ENCODE data around the gene CARMIL1. TPM values are rescaled to one million over a fixed set of nuclear protein-coding genes. Genes with fewer than 3 reads are reported as not detected.
"Not testable (repeated sequence)": the region's sequence is repeated elsewhere in the genome, so short reads cannot be mapped to it uniquely, and the experiment has no call there.

The CARMIL1 gene
- total RNA-seq, 2 donors from 2014 or later, result 3.8 to 7.6 TPM

DNA sequence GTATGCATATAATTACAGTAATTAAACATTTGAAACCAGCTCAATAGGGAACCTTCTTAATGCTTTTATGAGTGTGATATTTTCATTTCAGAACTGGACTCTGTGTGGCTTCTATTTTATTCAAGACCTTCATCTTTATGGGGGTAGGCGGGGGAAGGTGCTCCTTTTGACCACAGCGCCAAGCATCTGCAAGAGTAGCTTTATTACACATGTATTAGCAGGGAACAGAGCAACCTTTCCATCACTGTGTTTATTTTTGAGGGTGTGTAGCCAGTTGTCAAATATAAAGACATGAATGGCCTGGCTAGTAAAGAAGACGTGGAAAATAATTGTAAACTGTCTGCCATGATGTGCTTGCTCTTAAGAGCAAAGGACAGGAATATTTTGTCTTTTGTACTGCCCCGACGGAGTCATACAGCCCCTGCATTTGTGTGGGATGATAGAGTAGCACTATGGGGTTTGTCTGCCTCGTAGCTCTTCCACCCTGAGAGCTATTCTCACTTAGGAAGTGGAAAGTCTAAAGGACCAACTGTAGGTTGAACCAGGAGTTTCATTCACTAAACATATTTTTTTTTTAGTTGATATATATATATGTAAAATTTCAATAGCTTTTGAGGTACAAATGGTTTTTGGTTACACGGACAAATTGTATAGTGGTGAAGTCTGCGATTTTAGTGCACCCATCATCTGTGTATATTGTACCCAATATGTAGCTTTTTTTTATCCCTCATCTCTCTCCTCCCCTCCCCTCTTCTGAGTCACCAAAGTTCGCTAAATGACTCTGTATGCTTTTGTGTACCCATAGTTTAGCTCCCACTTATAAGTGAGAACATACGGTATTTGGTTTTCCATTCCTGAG, 91.2 kb downstream of the CARMIL1 start:
- Mint-ChIP-seq H3K9me3 (no peaks in the 10 kb centered on the region), H3K4me1 (peaks cover 41% of the 10 kb centered on the region), H3K36me3 (ENCODE audit: low read depth) (no peaks in the 10 kb centered on the region), H3K27ac (peak overlapping the region; percentile 39), H3K27me3 (no peaks in the 10 kb centered on the region), H3K4me3 (peak overlapping the region; percentile 69)
- peak; percentile 86 for ATAC-seq (replicated peaks)

DNA sequence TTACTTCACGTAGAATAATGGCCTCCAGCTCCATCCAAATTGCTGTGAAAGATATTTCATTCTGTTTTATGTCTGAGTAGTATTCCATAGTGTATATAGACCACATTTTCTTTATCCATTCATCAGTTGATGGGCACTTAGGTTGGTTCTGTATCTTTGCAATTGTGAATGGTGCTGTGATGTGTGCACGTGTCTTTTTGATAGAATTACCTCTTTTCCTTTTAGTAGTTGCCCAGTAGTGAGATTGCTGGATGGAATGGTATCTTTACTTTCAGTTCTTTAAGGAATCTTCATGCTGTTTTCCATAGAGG, 91.8 kb downstream of the CARMIL1 start:
- Mint-ChIP-seq H3K27ac (no peak overlapping the region), H3K27me3 (no peaks in the 10 kb centered on the region), H3K4me3 (peak overlapping the region; percentile 69), H3K4me1 (peaks cover 41% of the 10 kb centered on the region), H3K9me3 (no peaks in the 10 kb centered on the region), H3K36me3 (ENCODE audit: low read depth) (no peaks in the 10 kb centered on the region)
- no peak for ATAC-seq (replicated peaks)

DNA sequence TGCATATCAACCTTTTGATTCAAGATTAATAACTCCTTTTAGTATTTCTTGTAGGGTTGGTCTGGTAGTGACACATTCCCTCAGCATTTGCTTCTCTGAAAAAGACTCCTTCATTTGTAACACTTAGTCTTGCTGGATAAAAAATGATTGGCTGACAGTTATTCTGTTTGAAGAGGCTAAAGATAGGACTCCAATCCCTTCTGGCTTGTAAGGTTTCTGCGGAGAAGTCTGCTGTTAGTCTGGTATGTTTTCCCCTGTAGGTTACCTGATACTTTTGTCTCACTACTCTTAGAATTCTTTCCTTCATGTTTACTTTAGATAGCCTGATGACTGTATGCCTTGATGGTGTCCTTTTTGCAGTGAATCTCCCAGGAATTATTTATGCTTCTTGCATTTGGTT, 96.0 kb downstream of the CARMIL1 start:
- H3K27me3 Mint-ChIP-seq, result no peaks in the 10 kb centered on the region
- H3K36me3 Mint-ChIP-seq (ENCODE audit: low read depth), result no peaks in the 10 kb centered on the region
- H3K4me3 Mint-ChIP-seq, result no peak overlapping the region
- no peak for ATAC-seq (replicated peaks)
- no peaks in the 10 kb centered on the region for H3K9me3 Mint-ChIP-seq
- H3K27ac Mint-ChIP-seq, result no peak overlapping the region
- peaks cover 15% of the 10 kb centered on the region for H3K4me1 Mint-ChIP-seq

DNA sequence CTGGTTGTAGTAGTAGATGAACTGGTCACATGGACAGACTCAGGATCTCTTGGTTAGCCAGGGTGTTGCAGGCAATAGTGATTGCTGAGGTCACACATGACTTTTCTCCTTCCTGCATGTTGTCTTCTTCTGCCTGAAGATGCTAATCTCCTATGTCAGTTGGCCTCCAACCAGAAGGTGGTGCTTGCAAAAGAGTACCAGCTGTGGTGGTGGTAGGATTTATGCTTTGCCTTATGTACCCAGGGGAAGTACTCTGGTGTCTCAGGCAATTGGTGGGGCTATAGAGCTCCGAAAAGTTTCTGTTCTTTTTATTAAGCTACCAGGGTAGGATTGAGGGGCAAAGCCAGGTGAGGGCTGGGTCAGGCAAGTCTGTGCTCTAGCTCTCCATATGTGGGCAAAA, 98.5 kb downstream of the CARMIL1 start:
- ATAC-seq (replicated peaks), result no peak
- peaks cover 3% of the 10 kb centered on the region for H3K4me1 Mint-ChIP-seq
- H3K27me3 Mint-ChIP-seq, result no peaks in the 10 kb centered on the region
- no peak overlapping the region for H3K4me3 Mint-ChIP-seq
- H3K9me3 Mint-ChIP-seq, result no peaks in the 10 kb centered on the region
- no peak overlapping the region for H3K27ac Mint-ChIP-seq
- no peaks in the 10 kb centered on the region for H3K36me3 Mint-ChIP-seq (ENCODE audit: low read depth)

DNA sequence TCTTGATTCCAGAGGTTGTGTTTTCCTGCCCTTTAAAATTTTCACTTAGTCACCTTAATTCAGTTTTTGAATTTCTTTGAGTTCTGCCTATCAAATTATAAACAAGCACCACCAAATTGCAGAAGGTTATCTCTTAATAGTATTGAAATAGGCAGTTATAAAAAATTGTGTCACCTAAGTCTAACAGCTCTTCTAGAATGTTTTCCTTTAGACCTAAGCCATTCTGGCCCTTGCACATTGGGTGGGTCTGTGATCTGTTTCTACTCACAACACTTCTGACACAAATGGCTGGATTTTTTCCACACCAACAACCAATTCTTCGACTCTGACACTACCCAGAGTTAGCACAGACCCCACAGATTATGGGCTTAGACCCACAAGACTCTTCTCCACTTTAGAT, 101.9 kb downstream of the CARMIL1 start:
- Mint-ChIP-seq H3K27me3 (no peaks in the 10 kb centered on the region), H3K4me1 (no peaks in the 10 kb centered on the region), H3K9me3 (no peaks in the 10 kb centered on the region), H3K27ac (no peak overlapping the region), H3K36me3 (ENCODE audit: low read depth) (no peaks in the 10 kb centered on the region), H3K4me3 (no peak overlapping the region)
- ATAC-seq (replicated peaks), result no peak

DNA sequence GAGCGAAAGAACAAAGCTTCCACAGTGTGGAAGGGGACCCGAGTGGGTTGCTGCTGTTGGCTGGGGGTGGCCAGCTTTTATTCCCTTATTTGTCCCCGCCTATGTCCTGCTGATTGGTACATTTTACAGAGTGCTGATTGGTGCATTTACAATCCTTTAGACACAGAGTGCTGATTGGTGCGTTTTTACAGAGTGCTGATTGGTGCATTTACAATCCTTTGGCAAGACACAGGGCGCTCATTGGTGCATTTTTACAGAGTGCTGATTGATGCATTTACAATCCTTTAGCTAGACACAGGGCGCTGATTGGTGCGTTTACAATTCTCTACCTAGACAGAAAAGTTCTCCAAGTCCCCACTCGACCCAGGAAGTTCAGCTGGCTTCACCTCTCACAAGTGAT, 103.3 kb downstream of the CARMIL1 start:
- not testable (repeated sequence) for H3K4me3 Mint-ChIP-seq; H3K36me3 Mint-ChIP-seq (ENCODE audit: low read depth); H3K4me1 Mint-ChIP-seq; H3K27me3 Mint-ChIP-seq; ATAC-seq (replicated peaks); H3K27ac Mint-ChIP-seq; H3K9me3 Mint-ChIP-seq

DNA sequence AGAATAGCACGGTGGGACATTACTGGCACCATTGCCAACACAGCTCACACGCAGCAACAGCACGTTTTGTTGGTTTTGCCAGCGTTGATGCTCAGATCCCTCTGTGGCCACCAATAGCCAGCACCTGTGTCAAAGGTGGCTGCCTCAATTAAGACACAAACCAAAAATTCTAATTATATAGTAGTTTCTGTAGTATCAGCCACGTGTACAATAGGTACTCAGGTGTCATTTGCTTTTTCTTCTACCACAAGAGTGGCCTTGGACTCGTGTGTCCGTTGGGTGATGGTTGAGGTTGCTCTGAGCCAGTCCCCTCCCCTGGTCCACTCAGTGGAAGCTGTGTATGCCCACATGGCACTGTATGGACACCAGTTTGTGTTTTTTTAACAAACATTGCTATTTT, 105.1 kb downstream of the CARMIL1 start:
- H3K27ac Mint-ChIP-seq, result no peak overlapping the region
- no peaks in the 10 kb centered on the region for H3K9me3 Mint-ChIP-seq
- no peaks in the 10 kb centered on the region for H3K36me3 Mint-ChIP-seq (ENCODE audit: low read depth)
- H3K27me3 Mint-ChIP-seq, result no peaks in the 10 kb centered on the region
- peaks cover 5% of the 10 kb centered on the region for H3K4me1 Mint-ChIP-seq
- H3K4me3 Mint-ChIP-seq, result no peak overlapping the region
- ATAC-seq (replicated peaks), result no peak

DNA sequence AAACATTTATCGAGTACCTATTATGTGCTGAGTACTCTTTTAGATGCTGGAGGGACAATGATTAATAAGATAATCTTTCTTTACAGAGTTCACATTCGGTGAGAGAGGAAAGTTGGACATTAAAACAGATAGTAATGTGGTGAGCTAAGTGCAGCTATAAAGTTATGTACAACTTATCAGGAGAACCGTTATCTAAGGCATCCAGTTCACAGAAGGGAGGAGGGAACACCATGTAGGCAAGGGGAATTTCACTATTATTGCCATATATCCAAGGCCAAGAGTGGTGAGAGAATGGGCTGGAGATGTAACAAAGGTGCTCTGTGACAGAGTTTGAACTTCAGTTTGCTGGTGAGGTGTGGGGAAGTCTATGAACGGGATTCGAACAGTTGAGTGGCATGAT, 105.8 kb downstream of the CARMIL1 start:
- Mint-ChIP-seq H3K36me3 (ENCODE audit: low read depth) (no peaks in the 10 kb centered on the region), H3K9me3 (no peaks in the 10 kb centered on the region), H3K27me3 (no peaks in the 10 kb centered on the region), H3K27ac (no peak overlapping the region), H3K4me1 (peaks cover 10% of the 10 kb centered on the region), H3K4me3 (no peak overlapping the region)
- no peak for ATAC-seq (replicated peaks)

DNA sequence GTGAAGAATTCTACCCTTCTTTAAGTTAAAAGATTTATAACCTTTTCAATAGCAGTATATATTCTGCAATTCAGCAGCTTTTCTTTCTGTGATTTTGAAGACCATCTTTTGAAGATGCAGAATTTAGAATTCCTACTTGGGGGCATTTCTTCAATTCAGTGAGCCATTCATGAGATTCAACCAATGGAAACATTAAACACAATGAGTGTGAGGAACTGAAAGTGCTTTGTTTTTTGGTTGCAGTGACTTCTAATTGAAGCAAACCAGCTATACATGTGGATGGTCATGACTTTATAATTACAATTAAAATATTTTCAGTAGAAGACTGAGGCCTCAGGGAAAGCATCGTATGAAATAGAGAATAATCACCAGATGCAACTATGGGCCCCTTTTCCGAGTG, 108.3 kb downstream of the CARMIL1 start:
- Mint-ChIP-seq H3K4me1 (peaks cover 10% of the 10 kb centered on the region), H3K27me3 (no peaks in the 10 kb centered on the region), H3K4me3 (no peak overlapping the region), H3K9me3 (no peaks in the 10 kb centered on the region), H3K27ac (no peak overlapping the region), H3K36me3 (ENCODE audit: low read depth) (no peaks in the 10 kb centered on the region)
- ATAC-seq (replicated peaks), result no peak

DNA sequence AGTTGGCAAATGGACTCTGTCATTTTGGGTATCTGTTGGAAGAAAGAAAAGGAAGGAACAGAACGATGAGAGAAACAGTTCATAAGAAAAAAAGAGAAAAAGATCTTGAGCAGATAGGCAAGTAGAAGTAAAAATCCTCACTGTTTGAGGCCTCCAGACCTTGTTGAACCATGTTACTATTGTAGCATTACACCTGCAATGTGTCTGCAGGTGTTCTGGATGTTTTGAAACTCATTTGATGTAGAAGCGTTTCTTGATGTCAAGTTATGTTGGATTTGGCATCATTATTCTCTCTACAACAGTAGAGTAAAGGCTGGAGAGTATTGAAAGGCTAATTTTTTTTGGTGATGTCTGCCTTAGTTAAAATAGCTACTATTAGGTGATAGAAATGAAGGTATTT, 108.7 kb downstream of the CARMIL1 start:
- H3K36me3 Mint-ChIP-seq (ENCODE audit: low read depth), result no peaks in the 10 kb centered on the region
- no peaks in the 10 kb centered on the region for H3K9me3 Mint-ChIP-seq
- H3K27ac Mint-ChIP-seq, result no peak overlapping the region
- H3K4me1 Mint-ChIP-seq, result peaks cover 10% of the 10 kb centered on the region
- no peak for ATAC-seq (replicated peaks)
- no peak overlapping the region for H3K4me3 Mint-ChIP-seq
- H3K27me3 Mint-ChIP-seq, result no peaks in the 10 kb centered on the region

DNA sequence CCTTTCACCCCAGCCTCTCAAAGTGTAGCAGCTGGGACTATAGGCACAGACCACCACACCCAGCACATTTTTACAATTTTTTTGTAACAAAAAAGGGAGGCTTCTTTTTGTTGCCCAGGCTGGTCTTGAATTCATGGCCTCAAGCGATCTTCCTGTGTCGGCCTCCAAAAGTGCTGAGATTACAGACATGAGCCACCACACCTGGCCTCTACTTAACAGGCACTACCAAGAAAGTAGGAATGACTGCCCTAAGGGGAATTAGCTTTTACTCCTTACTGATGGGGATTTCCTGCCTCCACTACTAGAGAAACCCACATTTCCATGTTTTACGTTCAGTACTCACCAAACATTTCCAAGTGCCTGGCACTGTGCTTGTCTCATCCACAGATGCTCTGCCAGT, 109.6 kb downstream of the CARMIL1 start:
- H3K9me3 Mint-ChIP-seq, result no peaks in the 10 kb centered on the region
- H3K27ac Mint-ChIP-seq, result peak overlapping the region; percentile 63
- no peak overlapping the region for H3K4me3 Mint-ChIP-seq
- no peaks in the 10 kb centered on the region for H3K36me3 Mint-ChIP-seq (ENCODE audit: low read depth)
- peak; percentile 42 for ATAC-seq (replicated peaks)
- peaks cover 10% of the 10 kb centered on the region for H3K4me1 Mint-ChIP-seq
- no peaks in the 10 kb centered on the region for H3K27me3 Mint-ChIP-seq

DNA sequence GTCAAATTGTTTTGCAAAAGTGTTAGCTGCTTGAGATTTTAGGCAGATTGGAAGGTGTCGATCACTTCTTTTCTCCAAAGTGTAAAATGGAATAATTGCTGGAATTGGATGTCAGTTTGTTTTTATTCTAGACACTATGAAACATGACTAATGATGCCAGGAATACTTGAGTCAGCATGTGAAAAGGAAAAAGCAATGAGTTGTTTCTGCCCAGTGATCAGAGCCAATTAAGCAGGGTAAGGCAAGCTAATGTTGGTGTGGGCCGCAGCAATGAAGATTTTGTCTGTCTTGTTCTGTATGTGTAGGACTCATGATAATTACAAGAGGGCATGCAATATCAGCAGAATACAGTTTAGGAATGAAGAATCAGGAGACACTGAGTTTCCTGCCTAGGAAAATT, 110.3 kb downstream of the CARMIL1 start:
- Mint-ChIP-seq H3K9me3 (no peaks in the 10 kb centered on the region), H3K4me3 (no peak overlapping the region), H3K27me3 (no peaks in the 10 kb centered on the region), H3K4me1 (peaks cover 10% of the 10 kb centered on the region), H3K27ac (peak overlapping the region; percentile 63), H3K36me3 (ENCODE audit: low read depth) (no peaks in the 10 kb centered on the region)
- ATAC-seq (replicated peaks), result peak; percentile 81

DNA sequence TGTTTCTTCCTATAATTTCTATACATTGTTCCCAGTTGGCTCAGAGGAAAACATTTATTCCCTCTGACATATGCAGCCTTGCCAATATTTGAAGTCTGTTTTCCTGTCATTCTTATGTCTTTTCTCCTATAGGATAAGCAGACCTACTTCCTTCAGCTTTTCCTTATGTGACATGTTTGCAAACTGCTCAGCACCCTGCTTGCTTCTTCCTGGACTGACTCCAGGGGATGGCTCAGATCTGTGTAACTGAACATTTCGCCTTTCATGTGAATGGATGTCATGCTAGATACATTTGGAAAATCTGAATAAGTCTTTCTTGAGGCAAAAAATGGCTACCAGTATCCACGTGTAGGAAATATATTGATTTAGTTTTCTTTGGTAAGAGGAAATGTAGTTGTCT, 113.2 kb downstream of the CARMIL1 start:
- H3K4me3 Mint-ChIP-seq, result no peak overlapping the region

DNA sequence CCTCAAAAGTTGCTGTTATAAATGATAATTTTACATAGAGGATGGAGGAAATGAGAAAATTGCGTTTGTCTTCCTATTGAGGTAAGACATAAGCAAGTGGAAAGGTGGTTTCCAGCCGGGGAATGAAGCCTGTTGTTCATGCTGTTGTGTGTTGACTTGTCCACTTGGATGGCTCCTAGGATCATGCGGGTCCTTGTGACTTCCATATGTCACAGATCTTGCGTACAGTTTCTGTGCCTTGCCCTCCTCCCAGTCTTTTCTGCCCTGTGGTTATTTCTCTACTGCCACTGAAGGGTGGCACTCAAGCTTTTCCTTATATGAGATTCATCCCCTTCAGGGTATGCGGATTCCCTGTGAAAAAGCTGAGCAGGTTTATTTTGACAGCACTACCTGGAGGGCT, 116.6 kb downstream of the CARMIL1 start:
- Mint-ChIP-seq H3K4me1 (no peaks in the 10 kb centered on the region), H3K27me3 (no peaks in the 10 kb centered on the region), H3K36me3 (ENCODE audit: low read depth) (no peaks in the 10 kb centered on the region)

More for the DNA sequence above, 113.2 kb downstream of the CARMIL1 start:
- no peaks in the 10 kb centered on the region for H3K36me3 Mint-ChIP-seq (ENCODE audit: low read depth)
- peaks cover 10% of the 10 kb centered on the region for H3K4me1 Mint-ChIP-seq
- H3K27me3 Mint-ChIP-seq, result no peaks in the 10 kb centered on the region
- no peaks in the 10 kb centered on the region for H3K9me3 Mint-ChIP-seq
- no peak for ATAC-seq (replicated peaks)
- H3K27ac Mint-ChIP-seq, result no peak overlapping the region

DNA sequence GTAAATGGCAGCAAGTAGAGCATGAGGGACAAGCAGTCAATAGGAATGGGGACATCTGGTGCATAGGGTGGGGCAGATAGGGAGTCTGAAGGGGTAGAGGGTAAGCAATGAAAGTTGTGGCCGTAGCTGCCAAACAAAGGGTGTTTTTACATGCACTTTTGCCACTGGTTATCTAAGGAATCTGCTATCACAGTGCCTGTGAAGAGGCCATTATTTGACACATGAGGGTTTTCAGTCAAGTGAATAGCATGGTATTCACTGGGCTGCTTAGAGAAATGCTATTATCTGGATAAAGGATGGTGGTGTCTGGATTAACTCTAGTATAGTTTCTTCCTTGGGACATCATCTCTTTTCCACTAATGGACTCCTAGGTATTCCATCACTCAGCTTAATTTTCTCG, 118.2 kb downstream of the CARMIL1 start:
- H3K4me3 Mint-ChIP-seq, result no peak overlapping the region
- H3K4me1 Mint-ChIP-seq, result no peaks in the 10 kb centered on the region
- H3K27ac Mint-ChIP-seq, result no peak overlapping the region
- ATAC-seq (replicated peaks), result no peak
- H3K36me3 Mint-ChIP-seq (ENCODE audit: low read depth), result no peaks in the 10 kb centered on the region
- no peaks in the 10 kb centered on the region for H3K9me3 Mint-ChIP-seq
- no peaks in the 10 kb centered on the region for H3K27me3 Mint-ChIP-seq

More for the DNA sequence above, 116.6 kb downstream of the CARMIL1 start:
- H3K9me3 Mint-ChIP-seq, result no peaks in the 10 kb centered on the region
- H3K4me3 Mint-ChIP-seq, result no peak overlapping the region
- ATAC-seq (replicated peaks), result no peak
- H3K27ac Mint-ChIP-seq, result no peak overlapping the region

DNA sequence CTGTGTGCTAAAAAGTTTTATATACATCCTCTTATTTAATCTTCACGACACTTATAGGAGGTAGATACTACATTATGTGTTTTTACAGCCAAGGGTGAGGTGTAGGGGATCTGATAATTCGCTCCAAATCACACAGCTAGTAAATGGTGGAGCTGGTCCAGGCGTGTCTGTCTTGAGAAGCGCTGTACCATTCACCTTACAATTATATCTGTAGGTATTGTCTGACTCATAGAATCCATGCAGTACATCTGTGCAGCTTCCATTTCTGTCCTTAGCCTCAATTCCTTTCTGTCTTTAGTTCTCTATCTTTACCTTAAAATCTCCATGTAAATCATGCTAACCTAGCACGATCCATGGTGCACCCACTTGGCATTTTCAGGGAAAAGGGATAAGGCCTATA, 120.7 kb downstream of the CARMIL1 start:
- H3K4me1 Mint-ChIP-seq, result peaks cover 13% of the 10 kb centered on the region
- no peak overlapping the region for H3K27ac Mint-ChIP-seq
- ATAC-seq (replicated peaks), result no peak
- H3K9me3 Mint-ChIP-seq, result no peaks in the 10 kb centered on the region
- H3K36me3 Mint-ChIP-seq (ENCODE audit: low read depth), result no peaks in the 10 kb centered on the region
- no peak overlapping the region for H3K4me3 Mint-ChIP-seq
- no peaks in the 10 kb centered on the region for H3K27me3 Mint-ChIP-seq

Measured in activated T-helper 17 cell treated with anti-CD3 and anti-CD28 coated beads, Interleukin-2, amount 50 U/mL, for 72 hours (primary cell).